Hematopoietic multipotent progenitor cell treated with erythropoietin and hydrocortisone succinate and interleukin-3 and kit ligand, for 6 days (in vitro differentiated cells): ENCODE results near the gene P4HA2.
A peak's percentile ranks its signal among the peaks of the same experiment; 100 is the strongest.

Source experiments
- DNase-seq: peaks from one replicate; pipeline ENCODE4 v3.0.0-alpha.2; 2015

The P4HA2 gene

GRCh38 chr5:132264546-132265335 lies 37.1 kb upstream of the P4HA2 start:
- DNase-seq: no peak

- DNase-seq: no peak
These were observed 36.1 kb upstream of the P4HA2 start for GRCh38 chr5:132263548-132264261.

GRCh38 chr5:132262882-132263547 lies 35.4 kb upstream of the P4HA2 start:
- no peak for DNase-seq

GRCh38 chr5:132261881-132262845 lies 34.5 kb upstream of the P4HA2 start:
- DNase-seq: no peak

- DNase-seq: peak; percentile 86
These were observed 33.3 kb upstream of the P4HA2 start for GRCh38 chr5:132260714-132261551.

GRCh38 chr5:132260051-132260450 lies 32.4 kb upstream of the P4HA2 start:
- DNase-seq: no peak

- no peak for DNase-seq
These were observed 31.6 kb upstream of the P4HA2 start for GRCh38 chr5:132259069-132259851.

- no peak for DNase-seq
These were observed 30.7 kb upstream of the P4HA2 start for GRCh38 chr5:132258102-132259068.

GRCh38 chr5:132257131-132258101 lies 29.8 kb upstream of the P4HA2 start, which contains the start of gene PDLIM4:
Gene PDLIM4, plus strand, starts transcription at chr5:132257696. Its CDS starts 39 bp downstream, at chr5:132257735.
- DNase-seq: no peak

- no peak for DNase-seq
These were observed 29.1 kb upstream of the P4HA2 start for GRCh38 chr5:132256783-132257130.

GRCh38 chr5:132256086-132256782 lies 28.6 kb upstream of the P4HA2 start:
- no peak for DNase-seq

GRCh38 chr5:132254321-132254977 lies 26.8 kb upstream of the P4HA2 start:
- no peak for DNase-seq

GRCh38 chr5:132253452-132254320 lies 26.0 kb upstream of the P4HA2 start:
- DNase-seq: peak; percentile 57

GRCh38 chr5:132253008-132253441 lies 25.4 kb upstream of the P4HA2 start:
- DNase-seq: no peak

- DNase-seq: no peak
These were observed 23.6 kb upstream of the P4HA2 start for GRCh38 chr5:132251220-132251725.

- no peak for DNase-seq
These were observed 22.9 kb upstream of the P4HA2 start for GRCh38 chr5:132250547-132250946.
